ENCODE results near the gene NPLOC4. TPM values are rescaled to one million over a fixed set of nuclear protein-coding genes. Genes with fewer than 3 reads are reported as not detected.
"Not testable (repeated sequence)": the region's sequence is repeated elsewhere in the genome, so short reads cannot be mapped to it uniquely, and the experiment has no call there.

The NPLOC4 gene
- total and polyA plus RNA-seq, 5 experiments from 2014 or later, result 46.3 to 101 (median 57.8) TPM

DNA sequence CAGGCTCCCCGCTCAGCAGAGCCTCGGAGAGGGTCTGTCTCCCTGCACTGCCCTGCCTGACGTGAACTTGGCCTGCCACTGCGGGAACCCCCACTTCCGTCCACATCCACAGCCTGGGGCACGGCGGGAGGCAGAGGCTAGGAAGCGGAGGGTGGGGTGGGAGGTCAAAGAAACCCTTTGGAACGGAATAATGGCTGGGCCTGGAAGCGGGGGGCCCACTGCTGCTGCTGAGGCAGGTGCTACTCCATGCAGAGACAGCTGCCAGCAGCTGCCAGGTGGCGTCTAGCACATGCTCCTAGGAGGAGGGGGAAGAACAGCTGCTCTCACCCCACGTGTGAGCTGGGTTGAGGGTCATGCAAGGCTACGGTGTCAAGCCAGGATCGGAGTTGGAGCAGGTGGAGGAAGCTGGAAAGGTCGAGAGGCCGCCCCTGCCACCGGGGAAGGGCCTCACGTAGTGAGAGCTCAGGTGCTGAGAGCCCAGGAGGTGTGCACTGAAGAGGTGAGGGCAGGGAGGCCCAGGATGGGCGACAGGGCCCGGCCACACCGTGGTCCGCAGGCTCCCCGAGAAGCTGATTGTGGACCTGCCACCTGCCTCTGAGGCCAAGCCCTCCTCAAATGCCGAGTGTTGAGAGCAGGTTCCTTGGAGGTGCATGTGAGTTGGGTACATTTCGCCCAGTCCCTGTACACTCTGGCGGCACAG is 98.9 kb downstream of the NPLOC4 start:
- no peak for ATAC-seq
- Mint-ChIP-seq H3K27me3 (peaks cover 6 to 32% (median 15%) of the 10 kb centered on the region in 5 donors), H3K4me1 (peaks cover 0 to 5% (median 2%) of the 10 kb centered on the region in 4 donors), H3K36me3 (peaks cover 0 to 7% (median 3%) of the 10 kb centered on the region in 3 donors), H3K9me3 (no peaks in the 10 kb centered on the region), H3K27ac (peak overlapping the region in 1 of 10 donors; percentile 40), H3K4me3 (no peak overlapping the region)
- POLR2A ChIA-PET, result interaction anchor here (0.7 to 1.7 kb wide), 5 partner anchors 10 to 285 kb away, joined by 3 to 7 read pairs (median 4); partner anchors contain the start of genes FAAP100 and FSCN2
- DNase-seq, result no peak

DNA sequence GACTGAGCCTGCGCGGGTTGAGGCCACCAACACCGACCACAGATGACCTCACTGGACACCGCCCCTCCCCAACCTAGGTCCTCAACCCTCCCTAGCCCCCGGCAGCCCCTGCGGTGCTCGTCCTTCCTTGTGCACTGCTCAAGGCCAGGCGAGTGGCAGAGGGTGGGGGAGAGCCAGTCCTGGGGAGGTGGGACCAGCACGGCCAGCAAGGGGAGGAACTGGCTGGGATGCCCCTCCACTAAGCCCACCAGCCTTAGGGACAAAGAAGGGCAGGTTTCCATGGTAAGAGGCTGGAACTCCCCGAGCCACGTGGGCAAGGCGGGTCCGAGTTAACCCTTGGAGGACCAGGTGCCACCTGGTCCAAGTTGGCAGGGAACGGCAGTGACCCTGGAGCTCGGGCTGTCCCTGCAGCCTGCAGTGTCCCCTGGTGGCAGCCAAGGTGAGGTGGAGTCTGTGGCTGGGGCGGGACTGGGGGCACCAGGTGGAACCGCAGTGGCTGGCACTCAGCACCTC is 99.5 kb downstream of the NPLOC4 start:
- DNase-seq, result peak in 6 of 10 donors; percentile 23 to 49 (median 37)
- peaks cover 6 to 34% (median 15%) of the 10 kb centered on the region in 5 donors for H3K27me3 Mint-ChIP-seq
- no peak overlapping the region for H3K27ac Mint-ChIP-seq
- no peaks in the 10 kb centered on the region for H3K9me3 Mint-ChIP-seq
- peaks cover 0 to 7% (median 3%) of the 10 kb centered on the region in 3 donors for H3K36me3 Mint-ChIP-seq
- POLR2A ChIA-PET, result interaction anchor here (0.7 to 1.8 kb wide), 6 partner anchors 9 to 284 kb away, joined by 3 to 7 read pairs (median 4); partner anchors contain the start of genes FAAP100 and FSCN2
- H3K4me3 Mint-ChIP-seq, result no peak overlapping the region
- H3K4me1 Mint-ChIP-seq, result peaks cover 0 to 5% (median 2%) of the 10 kb centered on the region in 4 donors
- ATAC-seq, result peak; percentile 58 to 83

GRCh38 chr17:81536299-81537290 is 100.3 kb downstream of the NPLOC4 start:
- DNase-seq (no peak), ATAC-seq (peak; percentile 48 to 55)
- H3K27me3 Mint-ChIP-seq, result peaks cover 6 to 34% (median 15%) of the 10 kb centered on the region in 5 donors
- peaks cover 0 to 5% (median under 1%) of the 10 kb centered on the region in 4 donors for H3K4me1 Mint-ChIP-seq
- POLR2A ChIA-PET, result interaction anchor here (0.6 to 1.8 kb wide), 2 partner anchors 16 to 25 kb away, joined by 3 to 4 read pairs; partner anchors contain the start of gene FAAP100
- no peak overlapping the region for H3K27ac Mint-ChIP-seq
- peaks cover 0 to 3% (median 3%) of the 10 kb centered on the region in 3 donors for H3K36me3 Mint-ChIP-seq
- no peak overlapping the region for H3K4me3 Mint-ChIP-seq
- no peaks in the 10 kb centered on the region for H3K9me3 Mint-ChIP-seq

DNA sequence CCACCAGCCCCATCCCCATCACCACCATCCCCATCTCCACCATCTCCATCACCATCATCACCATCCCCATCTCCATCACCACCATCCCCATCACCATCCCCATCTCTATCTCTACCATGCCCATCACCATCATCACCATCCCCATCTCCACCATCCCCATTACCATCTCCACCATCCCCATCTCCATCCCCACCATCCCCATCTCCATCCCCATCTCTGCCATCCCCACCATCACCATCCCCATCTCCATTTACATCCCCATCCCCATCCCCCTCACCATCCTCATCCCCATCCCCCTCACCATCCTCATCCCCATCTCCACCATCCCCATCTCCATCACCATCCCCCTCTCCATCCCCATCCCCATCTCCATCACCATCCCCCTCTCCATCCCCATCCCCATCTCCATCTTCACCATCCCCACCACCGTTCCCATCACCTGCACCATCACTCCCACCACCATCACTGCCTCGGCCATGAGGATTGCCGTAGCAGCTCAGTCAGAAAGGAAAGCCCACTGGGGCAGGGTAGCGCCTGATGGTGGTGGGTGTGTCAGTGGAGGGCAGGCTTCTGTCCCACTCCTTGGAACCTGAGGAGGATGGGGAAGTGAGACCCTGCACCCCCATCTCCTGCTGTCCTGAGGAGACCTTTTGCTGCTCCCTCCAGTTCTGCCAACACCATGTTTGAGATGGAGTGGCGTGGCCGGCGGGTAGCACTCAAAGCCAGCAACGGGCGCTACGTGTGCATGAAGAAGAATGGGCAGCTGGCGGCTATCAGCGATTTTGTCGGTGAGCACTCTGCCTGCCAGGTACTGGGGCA is 101.2 kb downstream of the NPLOC4 start:
- Mint-ChIP-seq H3K9me3 (no peaks in the 10 kb centered on the region), H3K27me3 (peaks cover 6 to 34% (median 15%) of the 10 kb centered on the region in 5 donors), H3K4me1 (peaks cover 0 to 5% (median under 1%) of the 10 kb centered on the region in 4 donors), H3K4me3 (no peak overlapping the region), H3K27ac (no peak overlapping the region), H3K36me3 (peaks cover 0 to 3% (median 0%) of the 10 kb centered on the region in 3 donors)
- DNase-seq (no peak), ATAC-seq (no peak)
- POLR2A ChIA-PET, result interaction anchor here (0.6 to 1.8 kb wide), 2 partner anchors 17 to 24 kb away, joined by 3 to 4 read pairs; partner anchors contain the start of gene FAAP100

DNA sequence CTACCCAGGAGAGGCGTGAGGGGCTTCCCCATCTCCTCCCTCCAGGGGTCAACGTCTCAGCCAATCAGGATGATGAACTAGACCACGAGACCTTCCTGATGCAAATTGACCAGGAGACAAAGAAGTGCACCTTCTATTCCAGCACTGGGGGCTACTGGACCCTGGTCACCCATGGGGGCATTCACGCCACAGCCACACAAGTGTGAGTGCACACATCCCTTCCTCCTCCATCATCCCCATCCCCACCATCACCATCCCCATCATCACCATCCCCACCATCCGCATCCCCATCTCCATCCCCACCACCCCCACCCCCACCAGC is 101.9 kb downstream of the NPLOC4 start:
- Mint-ChIP-seq H3K4me3 (no peak overlapping the region), H3K4me1 (peaks cover 0 to 5% (median under 1%) of the 10 kb centered on the region in 4 donors), H3K9me3 (no peaks in the 10 kb centered on the region), H3K27me3 (peaks cover 6 to 34% (median 15%) of the 10 kb centered on the region in 5 donors), H3K36me3 (peaks cover 0 to 3% (median 0%) of the 10 kb centered on the region in 3 donors), H3K27ac (no peak overlapping the region)
- POLR2A ChIA-PET, result no interaction called here
- ATAC-seq (no peak), DNase-seq (no peak)

DNA sequence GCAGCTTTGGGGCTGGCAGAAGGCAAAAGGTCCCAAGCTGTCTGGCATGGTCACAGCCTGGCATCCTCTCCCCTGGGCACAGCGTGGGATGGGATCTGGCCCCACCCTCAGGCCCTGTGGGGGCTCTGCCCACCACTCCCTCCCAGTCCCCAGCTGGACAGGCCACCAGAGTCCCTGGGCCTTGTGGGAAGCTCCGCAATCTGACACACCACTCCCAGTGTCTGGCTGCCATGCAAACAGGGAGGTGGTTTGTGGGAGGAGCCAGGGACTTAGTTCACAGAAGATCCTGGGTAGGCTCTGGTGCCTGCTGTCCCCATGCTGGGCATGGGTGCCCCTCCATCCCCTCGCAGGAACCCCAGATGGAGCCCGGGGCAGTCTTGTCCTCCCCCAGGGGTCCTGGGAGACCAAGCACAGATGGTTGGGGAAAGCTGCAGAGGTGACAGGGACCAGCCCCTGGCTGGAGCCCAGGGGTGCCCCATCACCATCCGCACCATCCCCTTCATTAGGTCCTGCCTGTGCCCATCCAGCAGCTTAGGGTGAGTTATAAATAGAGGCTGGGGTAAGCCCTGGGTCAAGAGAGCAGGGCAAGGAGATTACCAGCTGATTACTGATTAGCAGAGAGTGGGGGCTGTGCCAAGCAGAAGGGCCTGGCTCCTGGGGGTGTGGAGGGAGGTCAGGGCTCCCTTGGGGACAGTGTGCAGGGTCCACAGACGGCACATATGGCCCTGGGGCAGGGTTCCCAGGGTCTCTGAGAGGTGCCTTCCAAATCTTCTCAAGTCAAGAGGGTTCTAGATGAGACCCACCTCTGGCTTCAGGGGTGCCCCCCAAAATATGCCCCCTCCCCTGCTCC is 102.5 kb downstream of the NPLOC4 start:
- H3K27ac Mint-ChIP-seq, result no peak overlapping the region
- H3K27me3 Mint-ChIP-seq, result peaks cover 6 to 34% (median 15%) of the 10 kb centered on the region in 5 donors
- H3K4me3 Mint-ChIP-seq, result no peak overlapping the region
- H3K36me3 Mint-ChIP-seq, result peaks cover 0 to 3% (median 0%) of the 10 kb centered on the region in 3 donors
- DNase-seq, result no peak
- peaks cover 0 to 5% (median under 1%) of the 10 kb centered on the region in 4 donors for H3K4me1 Mint-ChIP-seq
- POLR2A ChIA-PET, result interaction anchor here (0.6 kb wide), 1 partner anchor 37 kb away, joined by 3 read pairs; no protein-coding TSS in a partner anchor
- ATAC-seq, result no peak
- H3K9me3 Mint-ChIP-seq, result no peaks in the 10 kb centered on the region

GRCh38 chr17:81533339-81534141 is 103.4 kb downstream of the NPLOC4 start:
- Mint-ChIP-seq H3K9me3 (no peaks in the 10 kb centered on the region), H3K36me3 (peaks cover 0 to 3% (median 0%) of the 10 kb centered on the region in 3 donors), H3K27ac (peak overlapping the region in 2 of 10 donors; percentile 40 to 70), H3K4me3 (no peak overlapping the region), H3K27me3 (peaks cover 6 to 33% (median 15%) of the 10 kb centered on the region in 5 donors), H3K4me1 (peaks cover 0 to 5% (median under 1%) of the 10 kb centered on the region in 4 donors)
- DNase-seq, result no peak
- ATAC-seq, result no peak
- POLR2A ChIA-PET, result interaction anchor here (0.6 kb wide), 2 partner anchors 36 kb away, joined by 3 to 7 read pairs; no protein-coding TSS in a partner anchor

DNA sequence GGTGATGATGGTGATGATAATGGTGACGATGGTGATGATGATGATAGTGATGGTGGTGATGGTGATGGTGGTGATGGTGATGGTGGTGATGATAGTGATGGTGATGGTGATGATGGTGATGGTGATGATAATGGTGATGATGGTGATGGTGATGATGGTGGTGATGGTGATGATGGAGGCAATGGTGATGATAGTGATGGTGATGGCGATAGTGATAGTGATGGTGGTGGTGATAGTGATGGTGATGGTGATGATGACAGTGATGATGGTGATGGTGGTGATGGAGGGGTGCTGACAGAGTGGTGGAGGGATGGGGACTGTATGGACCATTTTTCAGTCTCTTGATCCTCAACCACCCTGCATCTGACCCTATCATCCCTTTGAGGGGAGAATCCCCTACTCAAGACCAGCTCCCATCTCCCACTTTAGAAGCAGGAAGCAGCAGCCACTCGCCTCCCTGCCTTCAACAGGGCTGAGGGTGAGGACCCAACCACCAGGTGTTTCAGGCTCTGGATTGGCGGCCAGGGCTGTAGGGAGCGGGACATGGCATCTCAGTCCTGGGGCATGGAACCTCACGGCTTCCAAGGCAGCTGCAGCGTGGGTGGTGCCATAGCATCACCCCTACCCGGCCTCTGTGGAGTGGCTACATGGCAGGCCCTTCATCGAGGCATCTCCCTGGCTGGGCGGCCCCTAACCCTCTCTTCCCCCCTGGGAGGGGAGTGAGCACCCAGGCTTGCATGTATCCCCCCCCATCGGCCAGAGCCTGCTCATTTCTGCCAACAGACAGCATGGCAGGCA is 104.2 kb downstream of the NPLOC4 start:
- no peak overlapping the region for H3K4me3 Mint-ChIP-seq
- DNase-seq (no peak), ATAC-seq (no peak)
- H3K4me1 Mint-ChIP-seq, result peaks cover 0 to 2% (median under 1%) of the 10 kb centered on the region in 4 donors
- peaks cover 6 to 29% (median 15%) of the 10 kb centered on the region in 5 donors for H3K27me3 Mint-ChIP-seq
- H3K27ac Mint-ChIP-seq, result no peak overlapping the region
- H3K36me3 Mint-ChIP-seq, result no peaks in the 10 kb centered on the region
- H3K9me3 Mint-ChIP-seq, result no peaks in the 10 kb centered on the region
- POLR2A ChIA-PET, result interaction anchor here (0.6 kb wide), 1 partner anchor 35 kb away, joined by 7 read pairs; no protein-coding TSS in a partner anchor

- ATAC-seq, H3K27ac Mint-ChIP-seq, H3K4me3 Mint-ChIP-seq, H3K9me3 Mint-ChIP-seq, DNase-seq, H3K4me1 Mint-ChIP-seq, H3K36me3 Mint-ChIP-seq, POLR2A ChIA-PET: not testable (repeated sequence)
- peaks cover 6 to 28% (median 15%) of the 10 kb centered on the region in 5 donors for H3K27me3 Mint-ChIP-seq
Measured at GRCh38 chr17:81531998-81532404, 104.9 kb downstream of the NPLOC4 start.

All from naive thymus-derived CD8-positive, alpha-beta T cell (primary cell).